ENCODE measurements around the gene SPTBN4. TPM values are rescaled to one million over a fixed set of nuclear protein-coding genes. Genes with fewer than 3 reads are reported as not detected.

The SPTBN4 gene
- total and polyA plus RNA-seq, 2 donors (not counting 1 experiment from before 2014, with no cell fraction given), result 0.03 to 0.67 TPM

- peaks cover 12% of the 10 kb centered on the region in 2 donors for H3K4me1 ChIP-seq (ENCODE audit: control insufficient read depth in 2 of 2, insufficient read depth in 2 of 2, low read length in 2 of 2)
- peak overlapping the region; percentile 66 to 92 for H3K27ac ChIP-seq (ENCODE audit: low read length in 2 of 2)
- CTCF ChIA-PET, result interaction anchor here (1.1 to 5.6 kb wide), 7 partner anchors 19 to 140 kb away, joined by 4 to 87 read pairs (median 5); partner anchors contain the start of genes C19orf47, PLD3 and SERTAD1
- Mint-ChIP-seq H3K27me3 (no peaks in the 10 kb centered on the region), H3K27ac (peak overlapping the region; percentile 95), H3K4me1 (peaks cover 23% of the 10 kb centered on the region), H3K9me3 (ENCODE audit: insufficient read depth) (no peaks in the 10 kb centered on the region), H3K4me3 (peak overlapping the region; percentile 97)
- peak overlapping the region; percentile 84 for H3K9ac ChIP-seq (ENCODE audit: low read length)
- DNase-seq (no peak), ATAC-seq (ENCODE audit: low read depth) (no peak)
- no peaks in the 10 kb centered on the region for H3K9me3 ChIP-seq (ENCODE audit: control extremely low read depth in 1 of 3, control insufficient read depth in 2 of 3, insufficient read depth in 1 of 3, low read length in 2 of 3)
- H3K79me2 ChIP-seq (ENCODE audit: control insufficient read depth, insufficient read depth, low read length), result peaks cover 39% of the 10 kb centered on the region
- 19% methylated on average over 15 of the region's 18 CpGs for WGBS (ENCODE audit: insufficient coverage)
- peaks cover 23% of the 10 kb centered on the region for H4K20me1 ChIP-seq (ENCODE audit: control insufficient read depth, insufficient read depth, low read length, poor library complexity, severe bottlenecking)
- H2AFZ ChIP-seq (ENCODE audit: insufficient read depth, low read depth, low read length, poor library complexity, severe bottlenecking), result peak overlapping the region; percentile 78
- H3K4me3 ChIP-seq (ENCODE audit: control extremely low read depth in 1 of 5, extremely low read depth in 1 of 5, insufficient read depth in 1 of 5, low read depth in 2 of 5, low read length in 4 of 5), result peak overlapping the region; percentile 68 to 96 (median 91)
- intact Hi-C loops (cut with micrococcal nuclease), result loop anchor here (1.0 to 5.0 kb wide), 8 partner anchors 20 to 817 kb away; partner anchors contain the start of genes AKT2, BLVRB, C19orf47 and HNRNPUL1
- POLR2A ChIA-PET, result interaction anchor here (3.2 to 3.7 kb wide), 2 partner anchors 19 to 24 kb away, joined by 32 to 63 read pairs; partner anchors contain the start of gene SERTAD1
- no peaks in the 10 kb centered on the region for H3K27me3 ChIP-seq (replicated peaks in 1 of 4; ENCODE audit: control extremely low read depth in 1 of 4, control insufficient read depth in 3 of 4, insufficient read depth in 4 of 4, low read length in 3 of 4)
- TF ChIP-seq CTCF (IDR thresholded peaks at IDR 0.05) (peak; percentile 42), EZH2 (IDR thresholded peaks at IDR 0.05; ENCODE audit: borderline replicate concordance, insufficient read depth, low read depth, low read length, poor library complexity, severe bottlenecking) (no peak)
- peak overlapping the region; percentile 95 for H3K4me2 ChIP-seq (replicated peaks; ENCODE audit: low read depth, low read length, poor library complexity, severe bottlenecking)
- H3K36me3 ChIP-seq (replicated peaks in 1 of 2; ENCODE audit: control extremely low read depth in 1 of 2, control insufficient read depth in 1 of 2, extremely low read depth in 1 of 2, insufficient read depth in 2 of 2, low read length in 1 of 2), result peaks cover 2 to 16% of the 10 kb centered on the region in 2 experiments
Observed at GRCh38 chr19:40444825-40445312, 21.9 kb upstream of the SPTBN4 start.

GRCh38 chr19:40445780-40446262 lies 21.0 kb upstream of the SPTBN4 start:
- TF ChIP-seq CTCF (IDR thresholded peaks at IDR 0.05), result no peak
- no peak for TF ChIP-seq EZH2 (IDR thresholded peaks at IDR 0.05; ENCODE audit: borderline replicate concordance, insufficient read depth, low read depth, low read length, poor library complexity, severe bottlenecking)
- no peaks in the 10 kb centered on the region for H3K9me3 Mint-ChIP-seq (ENCODE audit: insufficient read depth)
- WGBS (ENCODE audit: insufficient coverage), result 93% methylated on average over 9 of the region's 9 CpGs
- Histone ChIP-seq H3K36me3 (replicated peaks in 1 of 2; ENCODE audit: control extremely low read depth in 1 of 2, control insufficient read depth in 1 of 2, extremely low read depth in 1 of 2, insufficient read depth in 2 of 2, low read length in 1 of 2) (peaks cover 2 to 10% of the 10 kb centered on the region in 2 experiments), H3K9ac (ENCODE audit: low read length) (no peak overlapping the region), H3K4me2 (replicated peaks; ENCODE audit: low read depth, low read length, poor library complexity, severe bottlenecking) (no peak overlapping the region), H3K27ac (ENCODE audit: low read length in 2 of 2) (no peak overlapping the region), H3K4me1 (ENCODE audit: control insufficient read depth in 2 of 2, insufficient read depth in 2 of 2, low read length in 2 of 2) (peaks cover 12% of the 10 kb centered on the region in 2 donors), H2AFZ (ENCODE audit: insufficient read depth, low read depth, low read length, poor library complexity, severe bottlenecking) (no peak overlapping the region), H3K79me2 (ENCODE audit: control insufficient read depth, insufficient read depth, low read length) (peaks cover 31% of the 10 kb centered on the region), H3K27me3 (replicated peaks in 1 of 4; ENCODE audit: control extremely low read depth in 1 of 4, control insufficient read depth in 3 of 4, insufficient read depth in 4 of 4, low read length in 3 of 4) (no peaks in the 10 kb centered on the region), H3K4me3 (ENCODE audit: control extremely low read depth in 1 of 5, extremely low read depth in 1 of 5, insufficient read depth in 1 of 5, low read depth in 2 of 5, low read length in 4 of 5) (no peak overlapping the region), H3K9me3 (ENCODE audit: control extremely low read depth in 1 of 3, control insufficient read depth in 2 of 3, insufficient read depth in 1 of 3, low read length in 2 of 3) (no peaks in the 10 kb centered on the region), H4K20me1 (ENCODE audit: control insufficient read depth, insufficient read depth, low read length, poor library complexity, severe bottlenecking) (peaks cover 21% of the 10 kb centered on the region)
- ATAC-seq (ENCODE audit: low read depth) (no peak), DNase-seq (no peak)
- peak overlapping the region; percentile 7 for H3K27ac Mint-ChIP-seq
- intact Hi-C loops (cut with micrococcal nuclease), result no loop called here
- CTCF ChIA-PET, result interaction anchor here (1.4 to 5.6 kb wide), 3 partner anchors 26 to 141 kb away, joined by 5 to 87 read pairs (median 15); no protein-coding TSS in a partner anchor
- POLR2A ChIA-PET, result interaction anchor here (3.7 kb wide), 1 partner anchor 25 kb away, joined by 32 read pairs; no protein-coding TSS in a partner anchor
- no peaks in the 10 kb centered on the region for H3K27me3 Mint-ChIP-seq
- H3K4me1 Mint-ChIP-seq, result peaks cover 23% of the 10 kb centered on the region
- peak overlapping the region; percentile 59 for H3K4me3 Mint-ChIP-seq

Data from B cell (primary cell).